Astrocyte (in vitro differentiated cells and primary cell): ENCODE results near the gene ZNF862.

ENCODE experiments used
- EZH2 ChIP-seq: IDR thresholded peaks from 2 replicates; pipeline ENCODE4 v1.6.1; 2012; ENCODE audit warnings: mild to moderate bottlenecking, low read length, inconsistent platforms; ENCODE audit not compliant: insufficient read depth
- TF ChIP-seq, protein P1 (sequence below): IDR thresholded peaks from 2 replicates; pipeline ENCODE4 v1.5.1; 2011; ENCODE audit warnings: low read depth, mild to moderate bottlenecking, inconsistent platforms, low read length, moderate library complexity; ENCODE audit not compliant: insufficient read depth

DNA sequence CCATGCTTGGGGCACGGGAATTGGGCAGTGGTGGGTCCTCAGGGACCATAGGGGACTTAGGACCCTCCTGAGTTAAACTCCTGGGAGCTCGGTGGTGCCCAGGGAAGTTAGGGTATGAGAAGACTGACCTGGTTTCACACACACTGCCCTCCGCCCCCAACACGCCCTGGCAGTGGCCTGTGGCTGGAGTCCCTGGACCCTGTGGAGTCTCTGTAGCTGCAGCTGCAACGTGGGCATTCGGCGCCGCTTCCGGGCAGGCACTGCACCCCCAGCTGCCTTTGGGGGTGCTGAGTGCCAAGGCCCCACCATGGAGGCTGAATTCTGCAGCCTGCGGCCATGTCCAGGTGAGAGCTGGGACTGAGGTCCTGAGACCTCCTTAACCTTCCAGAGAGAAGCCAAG lies 29.9 kb upstream of the ZNF862 start:
- TF ChIP-seq, protein P1, sequence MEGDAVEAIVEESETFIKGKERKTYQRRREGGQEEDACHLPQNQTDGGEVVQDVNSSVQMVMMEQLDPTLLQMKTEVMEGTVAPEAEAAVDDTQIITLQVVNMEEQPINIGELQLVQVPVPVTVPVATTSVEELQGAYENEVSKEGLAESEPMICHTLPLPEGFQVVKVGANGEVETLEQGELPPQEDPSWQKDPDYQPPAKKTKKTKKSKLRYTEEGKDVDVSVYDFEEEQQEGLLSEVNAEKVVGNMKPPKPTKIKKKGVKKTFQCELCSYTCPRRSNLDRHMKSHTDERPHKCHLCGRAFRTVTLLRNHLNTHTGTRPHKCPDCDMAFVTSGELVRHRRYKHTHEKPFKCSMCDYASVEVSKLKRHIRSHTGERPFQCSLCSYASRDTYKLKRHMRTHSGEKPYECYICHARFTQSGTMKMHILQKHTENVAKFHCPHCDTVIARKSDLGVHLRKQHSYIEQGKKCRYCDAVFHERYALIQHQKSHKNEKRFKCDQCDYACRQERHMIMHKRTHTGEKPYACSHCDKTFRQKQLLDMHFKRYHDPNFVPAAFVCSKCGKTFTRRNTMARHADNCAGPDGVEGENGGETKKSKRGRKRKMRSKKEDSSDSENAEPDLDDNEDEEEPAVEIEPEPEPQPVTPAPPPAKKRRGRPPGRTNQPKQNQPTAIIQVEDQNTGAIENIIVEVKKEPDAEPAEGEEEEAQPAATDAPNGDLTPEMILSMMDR, result no peak
- no peak for TF ChIP-seq EZH2
